GM12892 (cell line): Measurements from ENCODE around the gene PEX26.
"Not testable (repeated sequence)": the region's sequence is repeated elsewhere in the genome, so short reads cannot be mapped to it uniquely, and the experiment has no call there.

Experiments used
- DNase-seq: peaks from one replicate; pipeline ENCODE4 v3.0.0; 2011; ENCODE audit not compliant: insufficient read length
- FAIRE-seq: peaks from 2 replicates; lab custom pipeline; 2011; peaks lifted over from hg19 to GRCh38; lab: Jason Lieb, UNC
- POLR2A ChIP-seq: IDR thresholded peaks from 2 replicates; pipeline ENCODE4 v1.6.1; 2011; ENCODE audit warnings: low read depth, low read length, control low read depth
- POLR2AphosphoS5 ChIP-seq: IDR thresholded peaks from 2 replicates; pipeline ENCODE4 v1.6.1; 2011; ENCODE audit warnings: low read depth, low read length, control low read depth
- TAF1 ChIP-seq: IDR thresholded peaks from 2 replicates; pipeline ENCODE4 v1.6.1; 2011; ENCODE audit warnings: low read depth, mild to moderate bottlenecking, control low read depth, low read length, borderline replicate concordance

The PEX26 gene

DNA sequence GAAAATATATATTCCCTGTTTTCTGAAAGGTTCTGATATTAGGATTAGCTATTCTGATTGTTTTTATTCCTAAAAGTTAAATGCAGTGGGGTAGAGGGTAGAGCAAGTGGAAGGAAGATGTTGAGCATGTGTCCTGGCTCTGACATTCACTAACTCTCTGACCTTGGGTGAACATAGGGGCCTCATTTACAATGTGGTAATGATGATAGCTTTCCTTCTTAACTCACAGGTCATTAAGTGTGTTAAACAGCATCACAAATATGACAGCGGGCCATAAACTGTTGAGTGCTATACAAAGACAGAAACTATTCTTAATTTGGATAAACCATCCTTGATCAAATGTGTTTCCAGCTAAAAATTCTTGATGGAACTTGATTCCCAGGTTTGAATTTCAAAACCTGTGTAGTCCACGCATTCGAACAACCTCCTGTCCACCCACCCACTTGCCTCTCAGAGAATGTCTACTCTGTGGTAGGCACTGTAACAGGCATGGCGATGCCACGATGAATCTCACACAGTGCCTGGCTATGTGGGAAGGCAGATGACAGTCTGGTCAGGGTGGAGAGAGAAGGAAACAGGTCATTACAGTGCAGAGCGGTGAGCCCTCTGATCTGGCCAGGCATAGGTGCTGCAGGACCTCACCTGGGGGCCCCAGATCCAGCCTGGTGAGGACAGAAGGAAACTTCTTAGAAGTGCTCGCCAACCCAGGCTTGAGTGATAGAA lies 19.3 kb upstream of the PEX26 start:
- TF ChIP-seq POLR2AphosphoS5, result no peak
- FAIRE-seq, result no peak
- no peak for DNase-seq

DNA sequence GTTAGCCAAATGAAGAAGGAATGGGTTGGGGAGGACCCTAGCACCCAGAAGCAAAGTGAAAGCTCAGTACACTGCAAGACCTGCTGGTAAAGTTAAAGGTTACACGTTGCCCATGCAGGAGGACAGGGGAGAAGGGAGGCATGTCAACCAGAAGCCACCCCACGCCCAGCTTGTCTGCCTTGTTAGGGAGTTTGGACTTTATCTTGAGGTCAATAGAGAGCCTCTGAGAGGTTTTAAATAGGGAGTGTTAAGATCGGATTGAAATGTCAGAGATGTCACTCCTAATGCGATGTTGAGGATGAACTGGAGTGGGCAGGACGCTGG lies 18.7 kb upstream of the PEX26 start:
- FAIRE-seq (no peak), DNase-seq (no peak)
- TF ChIP-seq POLR2AphosphoS5 (no peak), TAF1 (no peak), POLR2A (no peak)

DNA sequence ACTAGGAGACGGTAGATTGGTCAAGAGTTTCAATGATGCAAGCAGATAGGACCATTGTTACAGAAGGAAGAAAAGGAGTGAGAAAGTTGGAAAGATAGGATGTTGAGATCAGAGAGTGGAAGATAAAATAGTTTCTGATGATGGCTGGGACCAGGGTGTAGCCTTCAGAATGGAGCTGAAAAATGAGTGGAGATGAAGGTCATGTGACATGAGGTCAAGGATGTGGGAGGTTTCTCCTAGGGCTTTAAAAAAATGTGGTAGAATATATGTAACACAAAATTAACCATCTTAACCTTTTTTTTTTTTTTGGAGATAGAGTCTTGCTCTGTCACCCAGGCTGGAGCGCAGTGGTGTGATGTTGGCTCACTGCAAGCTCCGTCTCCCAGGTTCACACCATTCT lies 18.3 kb upstream of the PEX26 start:
- no peak for FAIRE-seq
- TF ChIP-seq TAF1, result no peak
- no peak for TF ChIP-seq POLR2A
- TF ChIP-seq POLR2AphosphoS5, result no peak
- no peak for DNase-seq

DNA sequence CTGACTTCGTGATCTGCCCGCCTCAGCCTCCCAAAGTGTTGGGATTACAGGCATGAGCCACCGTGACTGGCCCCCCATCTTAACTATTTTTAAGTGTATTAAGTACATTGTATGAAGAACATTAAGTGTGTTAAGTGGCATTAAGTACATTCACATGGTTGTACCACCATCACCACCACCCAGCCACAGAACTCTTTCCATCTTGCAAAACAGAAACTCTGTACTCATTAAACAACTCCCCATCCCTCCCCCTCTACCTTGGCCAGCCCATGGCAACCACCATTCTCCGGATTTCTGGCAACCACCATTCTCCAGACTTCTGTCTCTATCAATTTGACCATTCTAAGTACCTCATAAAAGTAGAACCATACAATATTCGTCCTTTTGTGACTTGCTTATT lies 17.8 kb upstream of the PEX26 start:
- no peak for TF ChIP-seq POLR2AphosphoS5
- TF ChIP-seq TAF1, result no peak
- no peak for TF ChIP-seq POLR2A
- DNase-seq (no peak), FAIRE-seq (no peak)

DNA sequence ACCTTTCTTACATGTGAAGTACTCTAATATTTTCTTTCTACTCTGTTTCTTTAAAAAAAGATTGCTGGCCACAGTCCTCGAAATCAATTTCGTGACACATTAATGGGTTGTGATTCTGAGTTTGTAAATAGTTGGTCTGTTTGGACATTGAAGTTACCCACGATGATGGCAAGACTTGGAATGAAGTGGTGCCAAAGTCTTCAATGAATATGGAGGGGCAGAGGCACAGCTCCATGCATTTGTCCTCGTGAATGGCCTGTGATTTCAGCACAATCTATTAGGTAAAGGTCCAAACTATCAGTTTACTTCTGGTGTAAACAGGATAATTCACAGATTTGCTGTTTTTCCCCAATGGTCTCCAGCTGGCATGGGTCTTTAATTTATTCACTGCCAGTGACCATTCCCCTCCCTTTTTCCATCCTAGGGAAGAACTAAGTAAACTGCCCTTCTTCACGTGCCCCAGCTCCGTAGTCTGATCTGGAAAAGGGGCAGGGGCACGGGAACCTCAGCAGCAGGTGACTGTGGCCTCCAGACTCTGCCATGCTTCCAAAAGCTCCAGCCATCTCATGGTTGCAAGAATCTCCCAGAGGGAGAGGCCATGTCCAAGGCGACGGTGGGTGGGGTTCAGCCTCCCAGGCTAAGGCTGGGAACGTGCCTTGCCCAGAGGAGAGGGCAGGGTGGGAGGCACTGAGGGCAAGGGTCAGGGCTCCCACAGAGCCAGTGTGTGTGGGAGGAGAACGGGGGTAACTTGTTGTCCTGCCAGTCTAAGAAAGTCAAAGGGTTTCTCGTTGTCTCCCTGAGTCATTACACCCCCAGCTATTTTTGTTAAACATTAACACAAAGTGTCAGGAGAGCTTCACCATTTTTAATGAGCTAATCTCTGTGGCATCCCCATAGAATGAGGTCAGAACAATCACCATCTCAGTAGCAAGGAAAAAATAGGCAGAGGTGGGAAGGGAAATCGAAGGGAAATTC lies 16.9 kb upstream of the PEX26 start:
- TF ChIP-seq POLR2A (no peak), POLR2AphosphoS5 (no peak), TAF1 (no peak)
- no peak for DNase-seq
- FAIRE-seq, result no peak

DNA sequence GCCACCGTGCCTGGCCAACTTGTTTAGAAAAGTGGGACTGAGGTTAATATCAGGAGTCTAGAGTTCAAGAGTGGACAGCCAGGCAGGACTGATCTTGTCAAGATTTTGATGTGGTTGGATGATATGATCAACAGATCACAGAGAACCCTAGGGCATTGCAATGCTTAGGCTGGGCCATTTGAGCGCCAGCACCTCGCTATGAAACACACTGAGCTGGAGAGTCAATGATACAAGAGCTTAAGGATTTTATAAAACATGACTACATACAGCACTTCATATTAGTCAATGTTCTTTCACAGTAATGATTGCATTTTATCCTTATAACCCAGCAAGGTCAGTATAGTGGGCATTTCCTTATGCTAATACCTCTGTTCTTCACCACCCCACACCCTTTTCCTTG lies 15.4 kb upstream of the PEX26 start:
- no peak for DNase-seq
- no peak for FAIRE-seq
- TF ChIP-seq TAF1 (no peak), POLR2A (no peak), POLR2AphosphoS5 (no peak)

DNA sequence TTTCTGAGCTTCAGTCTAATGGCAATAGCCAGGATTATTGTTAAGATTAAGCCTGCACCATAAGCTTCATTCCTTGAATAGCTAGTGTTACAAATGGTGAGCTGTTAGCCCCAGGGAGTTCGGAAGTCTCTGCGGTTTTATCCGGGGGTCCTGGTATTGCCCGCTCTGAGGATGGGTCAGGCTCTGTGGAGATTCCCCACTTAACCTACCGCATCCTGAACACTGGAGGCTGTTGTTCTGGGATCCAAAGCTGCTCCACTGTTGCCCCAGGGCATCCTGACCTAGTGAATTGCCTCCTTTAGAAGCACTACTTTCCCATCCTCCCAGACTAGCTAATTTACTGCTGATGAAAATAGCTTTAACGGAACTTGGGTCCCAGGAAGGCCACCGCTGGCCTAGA lies 14.5 kb upstream of the PEX26 start:
- DNase-seq, result no peak
- FAIRE-seq, result no peak
- TF ChIP-seq POLR2A (no peak), POLR2AphosphoS5 (no peak), TAF1 (no peak)

DNA sequence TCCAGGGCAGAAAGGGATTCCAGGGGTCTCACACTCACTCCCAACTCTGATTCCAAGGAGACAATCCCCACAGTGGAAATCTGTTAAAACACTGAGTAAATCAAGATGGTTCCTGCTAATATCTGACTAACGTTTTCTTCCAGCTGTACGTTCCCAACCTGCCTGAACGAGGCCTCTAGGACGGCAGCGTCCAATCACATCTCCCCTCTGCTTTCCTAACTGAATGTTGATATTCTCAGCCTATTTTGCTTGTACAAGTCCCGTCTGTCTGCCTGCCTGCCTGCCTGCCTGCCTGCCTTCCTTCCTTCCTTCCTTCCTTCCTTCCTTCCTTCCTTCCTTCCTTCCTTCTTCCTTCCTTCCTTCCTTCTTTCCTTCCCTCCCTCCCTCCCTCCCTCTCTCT lies 14.1 kb upstream of the PEX26 start:
- not testable (repeated sequence) for DNase-seq, FAIRE-seq

DNA sequence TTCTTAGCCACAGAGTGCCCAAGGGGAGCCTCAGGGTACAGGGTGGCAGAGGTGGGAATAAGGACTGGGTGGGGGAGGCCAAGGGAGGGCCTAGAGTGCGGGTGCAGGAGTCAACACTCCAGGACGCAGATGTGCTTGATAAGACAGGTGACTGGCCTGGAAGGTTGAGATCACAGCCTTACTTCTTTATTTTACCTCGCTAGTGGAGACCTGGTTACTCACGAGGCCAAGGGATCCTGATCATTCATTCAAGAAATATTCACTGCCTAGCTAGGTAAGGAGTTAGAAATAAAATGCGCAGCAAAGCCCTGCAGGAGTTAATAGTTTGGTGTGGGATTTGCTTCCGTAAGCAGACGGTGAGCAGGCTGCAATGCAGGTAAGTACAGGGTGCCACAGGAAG lies 13.2 kb upstream of the PEX26 start:
- no peak for TF ChIP-seq POLR2AphosphoS5
- FAIRE-seq, result no peak
- no peak for DNase-seq

DNA sequence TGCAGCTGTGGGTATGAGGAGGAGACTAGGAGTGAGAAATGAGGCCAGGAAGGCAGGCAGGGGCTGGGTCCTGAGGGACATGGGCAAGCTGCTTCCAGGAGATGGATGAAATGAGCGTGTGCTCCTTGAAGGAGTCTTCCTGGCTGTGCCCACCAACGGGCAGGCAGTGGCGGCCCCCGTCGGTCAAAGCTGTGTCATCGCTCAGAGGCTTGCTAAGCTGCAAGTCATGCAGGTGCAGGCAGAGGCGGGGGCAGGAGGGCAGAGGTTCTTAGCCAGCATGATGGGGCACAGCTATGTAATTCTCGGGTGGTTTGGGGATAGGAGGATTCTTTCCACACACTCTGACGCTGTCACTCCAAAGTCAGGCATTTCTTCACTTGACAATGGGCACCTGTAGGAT lies 12.5 kb upstream of the PEX26 start:
- DNase-seq (no peak), FAIRE-seq (no peak)
- no peak for TF ChIP-seq POLR2AphosphoS5
- TF ChIP-seq POLR2A, result no peak
- no peak for TF ChIP-seq TAF1

DNA sequence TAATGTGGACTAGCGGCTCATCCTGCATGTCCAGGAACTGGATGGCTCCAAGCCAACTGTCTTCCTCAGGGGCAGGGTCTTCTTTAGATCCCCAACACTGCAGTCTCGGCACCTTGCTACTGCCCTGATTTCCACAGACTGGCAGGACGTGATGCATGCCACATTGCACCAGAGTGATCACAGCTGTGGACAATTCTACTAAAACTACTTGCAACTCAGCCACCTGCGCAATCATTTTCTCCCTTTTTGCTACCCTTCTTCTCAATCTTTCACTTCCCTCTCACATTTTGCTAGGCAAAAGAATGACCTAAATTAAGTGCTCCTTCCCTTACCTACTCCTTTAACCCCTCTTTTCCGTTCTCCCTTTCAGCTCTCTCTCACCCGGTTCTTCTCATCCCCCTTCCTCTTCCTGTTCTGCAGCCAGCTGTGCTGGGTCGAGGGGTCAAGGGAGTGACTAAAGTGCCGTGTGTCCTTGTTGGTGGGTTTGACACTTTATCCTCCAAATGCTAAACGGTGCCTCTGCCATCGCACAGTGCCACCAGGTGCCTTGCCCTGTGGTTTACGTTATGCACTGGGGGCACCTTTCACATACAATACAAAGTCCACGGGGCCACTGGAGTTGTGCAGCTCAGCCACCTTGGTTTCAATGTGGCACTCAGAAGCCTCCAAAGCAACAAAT lies 11.5 kb upstream of the PEX26 start:
- DNase-seq (no peak), FAIRE-seq (peak; percentile 60)
- TF ChIP-seq POLR2AphosphoS5, result no peak
- TF ChIP-seq POLR2A, result no peak
- no peak for TF ChIP-seq TAF1

DNA sequence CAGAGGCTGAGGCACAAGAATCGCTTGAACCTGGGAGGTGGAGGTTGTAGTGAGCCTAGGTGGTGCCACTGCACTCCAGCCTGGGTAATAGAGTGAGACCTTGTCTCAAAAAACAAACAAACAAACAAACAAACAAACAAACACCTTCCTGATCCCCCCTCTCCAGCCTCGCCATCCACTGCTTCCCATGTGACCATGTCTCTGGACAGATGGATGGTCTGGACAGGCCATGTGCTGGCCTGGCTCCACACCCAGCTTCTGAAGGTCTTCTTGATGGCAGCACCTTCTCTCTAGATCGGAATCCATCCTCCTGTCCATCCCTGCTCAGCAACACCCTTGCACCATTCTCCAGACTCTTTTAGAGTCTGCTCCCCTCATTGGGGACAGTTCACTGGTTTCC lies 10.7 kb upstream of the PEX26 start:
- no peak for DNase-seq
- TF ChIP-seq POLR2AphosphoS5, result no peak
- no peak for TF ChIP-seq TAF1
- TF ChIP-seq POLR2A, result no peak
- peak; percentile 17 for FAIRE-seq
